Liver (tissue), 9 donors: ENCODE data around the gene ZNF408. TPM values are rescaled to one million over a fixed set of nuclear protein-coding genes. Genes with fewer than 3 reads are reported as not detected.

Experiments
- DNase-seq: peaks from one replicate; pipeline ENCODE4 v3.0.0-alpha.2; 2017; ENCODE audit warnings: low spot score
- H3K27ac ChIP-seq, 2 donors: one replicate each; pipeline ENCODE4 v1.7.0; 2013; ENCODE audit warnings: inconsistent platforms in 2 of 2, low read length in 2 of 2, control low read depth in 1 of 2, low read depth in 1 of 2, mild to moderate bottlenecking in 1 of 2
- H3K27me3 ChIP-seq, 4 donors: one replicate each; pipeline versions ENCODE4 v1.6.1 to v1.7.0; 2013; ENCODE audit warnings: low read length in 3 of 4, inconsistent platforms in 1 of 4, mild to moderate bottlenecking in 1 of 4, moderate library complexity in 1 of 4; ENCODE audit not compliant: control insufficient read depth in 4 of 4, insufficient read depth in 4 of 4
- H3K36me3 ChIP-seq, 4 donors: one replicate each; pipeline versions ENCODE4 v1.6.1 to v1.7.0; 2013; ENCODE audit warnings: low read length in 3 of 4, mild to moderate bottlenecking in 3 of 4, low read depth in 1 of 4, moderate library complexity in 1 of 4; ENCODE audit not compliant: control insufficient read depth in 4 of 4, insufficient read depth in 3 of 4
- H3K4me1 ChIP-seq, 4 donors: one replicate each; pipeline versions ENCODE4 v1.6.1 to v1.7.0; 2013; ENCODE audit warnings: low read length in 3 of 4, mild to moderate bottlenecking in 3 of 4, moderate library complexity in 1 of 4; ENCODE audit not compliant: control insufficient read depth in 4 of 4, insufficient read depth in 4 of 4
- H3K4me3 ChIP-seq, 3 donors: one replicate each; pipeline versions ENCODE4 v1.6.1 to v1.7.0; 2013; ENCODE audit warnings: low read length in 3 of 3, control low read depth in 1 of 3, low read depth in 1 of 3, mild to moderate bottlenecking in 1 of 3
- H3K9ac ChIP-seq, 2 donors: one replicate each; pipeline ENCODE4 v1.7.0; 2013; ENCODE audit warnings: low read length in 2 of 2, mild to moderate bottlenecking in 2 of 2, moderate library complexity in 2 of 2, control low read depth in 1 of 2, low read depth in 1 of 2
- H3K9me3 ChIP-seq, 4 donors: one replicate each; pipeline versions ENCODE4 v1.6.1 to v1.7.0; 2013; ENCODE audit warnings: low read length in 3 of 4; ENCODE audit not compliant: control insufficient read depth in 4 of 4
- ATF3 ChIP-seq: IDR thresholded peaks from 2 replicates; pipeline ENCODE4 v1.6.1; 2016; ENCODE audit warnings: antibody characterized with exemption
- FOXA1 ChIP-seq: IDR thresholded peaks from 2 replicates; pipeline ENCODE4 v1.6.1; 2016; ENCODE audit warnings: antibody characterized with exemption
- FOXA2 ChIP-seq: IDR thresholded peaks from 2 replicates; pipeline ENCODE4 v1.6.1; 2016; ENCODE audit warnings: antibody characterized with exemption
- GABPA ChIP-seq, 2 donors: IDR thresholded peaks in 1 of 2; conservative IDR thresholded peaks in 1 of 2; 2 replicates each; pipeline ENCODE4 v1.6.1; 2016; ENCODE audit warnings: antibody characterized with exemption in 2 of 2, mild to moderate bottlenecking in 1 of 2, moderate library complexity in 1 of 2
- HNF4G ChIP-seq: IDR thresholded peaks from 2 replicates; pipeline ENCODE4 v1.6.1; 2016; ENCODE audit warnings: antibody characterized with exemption
- JUND ChIP-seq, 2 donors: IDR thresholded peaks; 2 replicates each; pipeline ENCODE4 v1.6.1; 2016; ENCODE audit warnings: antibody characterized with exemption in 2 of 2
- MAX ChIP-seq: IDR thresholded peaks from 2 replicates; pipeline ENCODE4 v1.6.1; 2016; ENCODE audit warnings: antibody characterized with exemption
- RAD21 ChIP-seq, 2 donors: IDR thresholded peaks; 2 replicates each; pipeline ENCODE4 v1.6.1; 2016; ENCODE audit warnings: antibody characterized with exemption in 2 of 2, mild to moderate bottlenecking in 2 of 2
- REST ChIP-seq: IDR thresholded peaks from 2 replicates; pipeline ENCODE4 v1.6.1; 2016; ENCODE audit warnings: antibody characterized with exemption, mild to moderate bottlenecking
- SP1 ChIP-seq: IDR thresholded peaks from 2 replicates; pipeline ENCODE4 v1.6.1; 2018; ENCODE audit warnings: antibody characterized with exemption, mild to moderate bottlenecking
- YY1 ChIP-seq: IDR thresholded peaks from 2 replicates; pipeline ENCODE4 v1.6.1; 2016; ENCODE audit warnings: antibody characterized with exemption, mild to moderate bottlenecking
- ZBTB33 ChIP-seq: IDR thresholded peaks from 2 replicates; pipeline ENCODE4 v1.6.1; 2016; ENCODE audit warnings: antibody characterized with exemption
- WGBS: extraction: QIAGEN DNeasy Blood & Tissue Kit; methylation state at CpG from one replicate; pipeline ENCODE4 v1.1.7; 2013; 5-methylcytosine and 5-hydroxymethylcytosine counted together
- polyA plus RNA-seq, 2 donors: library from polyadenylated mRNA; stranded (reverse) in 1 of 2; unstranded in 1 of 2; fragments of 200-250 nt in 1 of 2; fragments of >200 nt in 1 of 2; fragmentation: Nextera tagmentation in 1 of 2; extraction: Ambion mirVana in 1 of 2; gene quantifications; one replicate each; pipeline versions ENCODE4 v1.2.1 to v1.2.3, GENCODE V29; 2013 to 2015
- total RNA-seq, 2 donors: library from RNA; depleted of rRNA; stranded (reverse); fragments of >200 nt; gene quantifications; one replicate each; pipeline ENCODE4 v1.2.3, GENCODE V29; 2014
- donor health status: healthy.
- donor health status: healthy.
- donor health status: healthy.
- donor health status: healthy.
- donor health status: healthy.

The ZNF408 gene
- total and polyA plus RNA-seq, 4 donors, result 3.4 to 8.4 (median 5.5) TPM

- no peak for DNase-seq
- Histone ChIP-seq H3K27me3 (no peaks in the 10 kb centered on the region), H3K4me1 (peaks cover 18 to 35% (median 21%) of the 10 kb centered on the region in 4 donors), H3K9me3 (no peaks in the 10 kb centered on the region), H3K36me3 (peaks cover 24 to 44% (median 31%) of the 10 kb centered on the region in 4 donors), H3K4me3 (no peak overlapping the region), H3K9ac (no peak overlapping the region), H3K27ac (no peak overlapping the region)
- no peak for TF ChIP-seq HNF4G
- TF ChIP-seq FOXA2, result no peak
- TF ChIP-seq REST, result no peak
- TF ChIP-seq RAD21 (IDR thresholded peaks at IDR 0.05), result no peak
- TF ChIP-seq ATF3, result no peak
- no peak for TF ChIP-seq ZBTB33
- no peak for TF ChIP-seq YY1
- TF ChIP-seq SP1, result no peak
- no peak for TF ChIP-seq JUND (IDR thresholded peaks at IDR 0.05)
- whole genome bisulfite sequencing, result 92% methylated on average over 9 of the region's 9 CpGs
These were observed 22.1 kb upstream of the ZNF408 start for GRCh38 chr11:46678741-46679130.

- H3K4me1 ChIP-seq, result peaks cover 16 to 27% (median 19%) of the 10 kb centered on the region in 4 donors
- no peak overlapping the region for H3K4me3 ChIP-seq
- DNase-seq, result no peak
- WGBS, result 93% methylated on average over 26 of the region's 26 CpGs
- H3K9ac ChIP-seq, result no peak overlapping the region
- H3K27me3 ChIP-seq, result no peaks in the 10 kb centered on the region
- H3K36me3 ChIP-seq, result peaks cover 26 to 52% (median 34%) of the 10 kb centered on the region in 4 donors
- TF ChIP-seq HNF4G (no peak), MAX (no peak), FOXA1 (no peak), GABPA (IDR thresholded peaks at IDR 0.05 in 1 of 2, conservative IDR thresholded peaks at IDR 0.05 in 1 of 2) (no peak), ATF3 (no peak)
- no peak overlapping the region for H3K27ac ChIP-seq
- H3K9me3 ChIP-seq, result no peaks in the 10 kb centered on the region
These were observed 21.3 kb upstream of the ZNF408 start for GRCh38 chr11:46679241-46680163.
